ENCODE results near the gene DHRS3. TPM values are rescaled to one million over a fixed set of nuclear protein-coding genes. Genes with fewer than 3 reads are reported as not detected.
A peak's percentile ranks its signal among the peaks of the same experiment; 100 is the strongest.

DHRS3 gene
- total RNA-seq, 3 donors from 2014 or later: 85.9 to 141 (median 90.1) TPM

DNA sequence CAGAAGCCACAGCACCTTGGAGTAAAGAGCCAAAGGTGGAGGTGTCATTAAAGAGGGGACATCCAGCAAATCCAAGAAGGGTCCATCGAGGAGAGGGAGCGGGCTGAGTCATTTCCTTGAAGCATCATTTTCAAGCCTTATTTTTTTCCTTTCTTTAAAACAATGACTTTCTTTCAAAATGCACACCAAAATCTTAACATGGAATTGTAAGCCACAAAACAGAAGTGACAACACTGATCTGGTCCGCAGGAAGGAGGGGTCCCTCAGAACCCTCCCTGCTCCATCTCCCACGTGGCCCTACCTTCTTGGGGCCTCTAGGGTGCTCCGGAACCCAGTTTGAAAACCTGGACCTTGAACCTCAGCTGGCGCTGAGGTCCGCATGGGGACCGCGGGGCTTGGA is 14.8 kb downstream of the DHRS3 start:
- Histone ChIP-seq H3K4me3 (no peak overlapping the region), H3K9me3 (no peaks in the 10 kb centered on the region), H3K36me3 (ENCODE audit: low read depth) (no peaks in the 10 kb centered on the region), H3K4me1 (ENCODE audit: low read depth) (peaks cover 30% of the 10 kb centered on the region)
- DNase-seq: no peak
- no peak for TF ChIP-seq CTCF (IDR thresholded peaks at IDR 0.05)
- intact Hi-C loops (cut with DNase I, micrococcal nuclease): no loop called here
- ATAC-seq: no peak

DNA sequence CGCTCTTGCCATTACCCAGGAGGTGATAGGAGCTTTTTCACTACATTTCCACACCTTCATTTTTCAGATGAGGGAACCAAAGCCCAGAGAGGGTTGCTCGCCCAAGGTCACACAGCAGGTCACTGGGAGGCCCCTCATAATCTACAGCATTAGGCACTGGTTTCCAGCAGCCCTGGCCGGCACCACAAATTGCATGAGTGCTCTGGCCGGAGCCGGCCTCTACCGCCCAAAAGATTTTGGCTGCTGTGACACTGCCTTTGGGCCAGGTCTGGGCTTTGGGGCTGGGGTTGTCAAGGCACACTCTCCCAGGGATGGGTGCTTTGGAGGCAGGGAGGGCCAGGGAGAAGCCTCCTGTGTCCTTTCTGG is 15.4 kb downstream of the DHRS3 start:
- ATAC-seq (no peak), DNase-seq (no peak)
- Histone ChIP-seq H3K4me1 (ENCODE audit: low read depth) (peaks cover 30% of the 10 kb centered on the region), H3K36me3 (ENCODE audit: low read depth) (no peaks in the 10 kb centered on the region), H3K4me3 (no peak overlapping the region), H3K9me3 (no peaks in the 10 kb centered on the region)
- intact Hi-C loops (cut with DNase I, micrococcal nuclease): no loop called here
- no peak for TF ChIP-seq CTCF (IDR thresholded peaks at IDR 0.05)

DNA sequence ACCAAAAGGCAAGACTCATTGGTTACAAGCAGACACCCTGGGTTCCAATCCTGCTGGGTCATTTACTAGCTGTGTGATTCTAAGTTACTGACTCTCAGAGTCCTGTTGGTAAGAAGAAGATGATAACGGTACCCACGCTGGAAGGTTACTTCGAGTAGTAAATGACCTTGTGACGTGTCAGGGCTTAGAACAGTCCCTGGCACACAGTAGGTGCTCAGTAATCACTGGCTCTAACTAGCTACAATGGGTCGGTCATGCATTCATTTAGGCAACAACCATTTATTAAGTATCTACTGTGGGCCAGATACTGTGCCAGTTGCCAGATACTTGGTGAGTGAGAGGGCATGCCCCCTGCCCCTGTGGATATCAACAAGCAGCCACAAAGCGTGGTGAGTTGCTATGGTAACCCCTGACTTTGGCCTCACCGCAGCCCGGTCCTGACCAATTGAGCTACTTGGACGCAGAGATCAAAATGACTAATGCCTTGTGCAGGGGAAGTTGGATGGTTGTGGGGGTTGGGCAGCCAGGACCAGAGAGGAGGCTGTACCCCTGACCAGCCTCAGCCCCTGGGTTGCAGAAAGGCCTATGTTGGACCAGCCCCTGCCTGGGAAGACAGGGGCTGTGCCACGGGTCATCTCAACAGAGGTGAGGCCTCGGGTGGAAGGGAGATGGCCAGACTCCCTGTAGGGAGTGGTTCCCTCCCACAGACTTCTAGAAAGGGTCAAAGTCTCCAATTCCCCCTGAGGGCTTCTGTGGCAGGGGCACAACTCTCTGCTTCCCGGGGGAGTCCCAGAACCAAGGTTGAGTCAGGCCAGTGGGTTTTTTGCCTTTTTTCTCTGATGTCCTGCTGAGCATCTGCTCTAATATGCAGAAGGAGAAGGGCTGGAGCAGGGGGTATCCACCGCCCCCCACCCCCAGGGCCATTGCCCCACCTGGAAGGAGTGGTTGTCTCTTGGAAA is 16.0 kb downstream of the DHRS3 start:
- intact Hi-C loops (cut with DNase I, micrococcal nuclease): no loop called here
- H3K4me1 ChIP-seq (ENCODE audit: low read depth): peaks cover 33% of the 10 kb centered on the region

GRCh38 chr1:12600880-12601633 is 17.0 kb downstream of the DHRS3 start:
- no peaks in the 10 kb centered on the region for H3K9me3 ChIP-seq
- DNase-seq (peak in 2 of 3 donors; percentile 70 to 78), ATAC-seq (peak; percentile 54)
- peak; percentile 44 for TF ChIP-seq CTCF (IDR thresholded peaks at IDR 0.05)
- H3K4me1 ChIP-seq (ENCODE audit: low read depth): peaks cover 41% of the 10 kb centered on the region
- no peaks in the 10 kb centered on the region for H3K36me3 ChIP-seq (ENCODE audit: low read depth)
- intact Hi-C loops (cut with DNase I, micrococcal nuclease): no loop called here
- no peak overlapping the region for H3K4me3 ChIP-seq

More for the DNA sequence above, 16.0 kb downstream of the DHRS3 start:
- DNase-seq: no peak
- Histone ChIP-seq H3K4me3 (no peak overlapping the region), H3K9me3 (no peaks in the 10 kb centered on the region), H3K36me3 (ENCODE audit: low read depth) (no peaks in the 10 kb centered on the region)
- no peak for TF ChIP-seq CTCF (IDR thresholded peaks at IDR 0.05)
- no peak for ATAC-seq

GRCh38 chr1:12600335-12600734 is 17.7 kb downstream of the DHRS3 start:
- DNase-seq: peak in 1 of 3 donors; percentile 65
- intact Hi-C loops (cut with DNase I, micrococcal nuclease): no loop called here

More at GRCh38 chr1:12600335-12600734, 17.7 kb downstream of the DHRS3 start:
- no peak for TF ChIP-seq CTCF (IDR thresholded peaks at IDR 0.05)
- no peak overlapping the region for H3K4me3 ChIP-seq
- no peaks in the 10 kb centered on the region for H3K9me3 ChIP-seq
- H3K36me3 ChIP-seq (ENCODE audit: low read depth): no peaks in the 10 kb centered on the region
- peaks cover 45% of the 10 kb centered on the region for H3K4me1 ChIP-seq (ENCODE audit: low read depth)
- no peak for ATAC-seq

All from mucosa of descending colon (tissue), 3 donors.